A673 (cell line): ENCODE measurements around the gene GULP1.

Experiments used
- EZH2 ChIP-seq: fragments of 200-600 bp; sonication (generic); IDR thresholded peaks from 2 replicates; pipeline ENCODE4 v1.6.1; 2017; ENCODE audit warnings: borderline replicate concordance, low read depth, mild to moderate bottlenecking, mixed read lengths, antibody characterized with exemption, low read length; ENCODE audit not compliant: poor library complexity, severe bottlenecking
- TF ChIP-seq, protein P1 (sequence below): fragments of 300-800, 200-600 bp; sonication (generic); conservative IDR thresholded peaks from 2 replicates; pipeline ENCODE4 v1.5.1; 2017; ENCODE audit warnings: low read depth, mild to moderate bottlenecking, antibody characterized with exemption, low read length, moderate library complexity, mixed read lengths

DNA sequence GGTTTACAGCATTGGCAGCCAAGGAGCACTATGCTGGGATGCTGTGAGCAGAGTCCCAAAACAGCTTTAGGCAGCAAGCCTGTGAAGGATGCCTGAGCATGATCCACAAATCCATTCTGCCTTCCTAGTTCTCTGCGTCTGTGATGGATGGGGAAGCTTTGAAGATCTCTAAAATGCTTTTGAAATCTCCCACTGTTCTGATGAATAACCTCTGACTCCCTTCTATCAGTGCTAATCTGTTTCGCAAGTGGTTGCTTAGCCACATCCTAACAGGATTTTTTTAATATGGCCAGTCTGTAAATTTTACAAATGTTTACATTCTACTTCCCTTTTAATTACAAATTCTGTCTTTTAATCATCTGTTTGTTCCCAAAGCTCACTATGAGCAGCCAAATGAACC lies 319.2 kb downstream of the GULP1 start:
- TF ChIP-seq, protein P1, sequence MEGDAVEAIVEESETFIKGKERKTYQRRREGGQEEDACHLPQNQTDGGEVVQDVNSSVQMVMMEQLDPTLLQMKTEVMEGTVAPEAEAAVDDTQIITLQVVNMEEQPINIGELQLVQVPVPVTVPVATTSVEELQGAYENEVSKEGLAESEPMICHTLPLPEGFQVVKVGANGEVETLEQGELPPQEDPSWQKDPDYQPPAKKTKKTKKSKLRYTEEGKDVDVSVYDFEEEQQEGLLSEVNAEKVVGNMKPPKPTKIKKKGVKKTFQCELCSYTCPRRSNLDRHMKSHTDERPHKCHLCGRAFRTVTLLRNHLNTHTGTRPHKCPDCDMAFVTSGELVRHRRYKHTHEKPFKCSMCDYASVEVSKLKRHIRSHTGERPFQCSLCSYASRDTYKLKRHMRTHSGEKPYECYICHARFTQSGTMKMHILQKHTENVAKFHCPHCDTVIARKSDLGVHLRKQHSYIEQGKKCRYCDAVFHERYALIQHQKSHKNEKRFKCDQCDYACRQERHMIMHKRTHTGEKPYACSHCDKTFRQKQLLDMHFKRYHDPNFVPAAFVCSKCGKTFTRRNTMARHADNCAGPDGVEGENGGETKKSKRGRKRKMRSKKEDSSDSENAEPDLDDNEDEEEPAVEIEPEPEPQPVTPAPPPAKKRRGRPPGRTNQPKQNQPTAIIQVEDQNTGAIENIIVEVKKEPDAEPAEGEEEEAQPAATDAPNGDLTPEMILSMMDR, result no peak
- TF ChIP-seq EZH2, result no peak
